ENCODE results near the gene RMND1.

The RMND1 gene

DNA sequence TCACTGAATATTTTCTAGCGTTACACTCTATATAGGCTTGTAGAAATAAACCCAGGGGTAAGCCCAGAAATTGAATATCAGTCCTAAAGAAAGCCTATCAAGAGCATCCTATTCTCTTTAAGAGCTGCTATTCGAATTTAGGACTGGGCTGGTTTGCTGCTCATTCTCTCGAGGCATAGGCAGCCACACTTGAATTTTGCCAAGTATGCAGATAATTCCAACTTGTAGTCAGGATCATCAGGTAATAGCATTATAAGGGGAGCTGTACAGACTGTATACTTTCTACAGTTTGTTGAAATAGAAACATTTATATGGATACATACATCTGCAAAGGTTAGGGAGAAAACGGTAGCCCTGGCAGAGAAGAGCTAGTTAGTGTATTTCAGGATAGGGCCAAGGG is 58.5 kb downstream of the RMND1 start:
- peaks cover 26% of the 10 kb centered on the region; the same call in 1 of the 2 replicates for H4K20me1 ChIP-seq (ENCODE audit: control insufficient read depth, insufficient read depth, low read depth, low read length)
- peaks cover 23% of the 10 kb centered on the region for H3F3A ChIP-seq (ENCODE audit: control insufficient read depth, insufficient read depth)
- H3K4me3 ChIP-seq (ENCODE audit: low read length): peak overlapping the region; percentile 80
- H3K27me3 ChIP-seq (ENCODE audit: control insufficient read depth, low read length): no peaks in the 10 kb centered on the region
- peak overlapping the region; percentile 95 for H3K4me2 ChIP-seq (ENCODE audit: low read length)
- H3K9me3 ChIP-seq (ENCODE audit: control insufficient read depth, insufficient read depth, low read length): no peaks in the 10 kb centered on the region
- H3K4me1 ChIP-seq (ENCODE audit: control insufficient read depth, low read length): peaks cover 50% of the 10 kb centered on the region
- peaks cover 87% of the 10 kb centered on the region for H3K79me2 ChIP-seq (ENCODE audit: control insufficient read depth, low read length)
- H3K36me3 ChIP-seq (ENCODE audit: control insufficient read depth, low read length): peaks cover 65% of the 10 kb centered on the region
- H3K27ac ChIP-seq (ENCODE audit: low read depth, low read length): no peak overlapping the region
- TF ChIP-seq, protein P1, sequence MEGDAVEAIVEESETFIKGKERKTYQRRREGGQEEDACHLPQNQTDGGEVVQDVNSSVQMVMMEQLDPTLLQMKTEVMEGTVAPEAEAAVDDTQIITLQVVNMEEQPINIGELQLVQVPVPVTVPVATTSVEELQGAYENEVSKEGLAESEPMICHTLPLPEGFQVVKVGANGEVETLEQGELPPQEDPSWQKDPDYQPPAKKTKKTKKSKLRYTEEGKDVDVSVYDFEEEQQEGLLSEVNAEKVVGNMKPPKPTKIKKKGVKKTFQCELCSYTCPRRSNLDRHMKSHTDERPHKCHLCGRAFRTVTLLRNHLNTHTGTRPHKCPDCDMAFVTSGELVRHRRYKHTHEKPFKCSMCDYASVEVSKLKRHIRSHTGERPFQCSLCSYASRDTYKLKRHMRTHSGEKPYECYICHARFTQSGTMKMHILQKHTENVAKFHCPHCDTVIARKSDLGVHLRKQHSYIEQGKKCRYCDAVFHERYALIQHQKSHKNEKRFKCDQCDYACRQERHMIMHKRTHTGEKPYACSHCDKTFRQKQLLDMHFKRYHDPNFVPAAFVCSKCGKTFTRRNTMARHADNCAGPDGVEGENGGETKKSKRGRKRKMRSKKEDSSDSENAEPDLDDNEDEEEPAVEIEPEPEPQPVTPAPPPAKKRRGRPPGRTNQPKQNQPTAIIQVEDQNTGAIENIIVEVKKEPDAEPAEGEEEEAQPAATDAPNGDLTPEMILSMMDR (IDR thresholded peaks at IDR 0.05; ENCODE audit: low read depth, low read length, poor library complexity, severe bottlenecking): no peak
- no peak for TF ChIP-seq EZH2phosphoT487 (IDR thresholded peaks at IDR 0.05; ENCODE audit: borderline replicate concordance, low read length)
- no peaks in the 10 kb centered on the region for H3K9me2 ChIP-seq (replicated peaks; ENCODE audit: control insufficient read depth, low read length)

DNA sequence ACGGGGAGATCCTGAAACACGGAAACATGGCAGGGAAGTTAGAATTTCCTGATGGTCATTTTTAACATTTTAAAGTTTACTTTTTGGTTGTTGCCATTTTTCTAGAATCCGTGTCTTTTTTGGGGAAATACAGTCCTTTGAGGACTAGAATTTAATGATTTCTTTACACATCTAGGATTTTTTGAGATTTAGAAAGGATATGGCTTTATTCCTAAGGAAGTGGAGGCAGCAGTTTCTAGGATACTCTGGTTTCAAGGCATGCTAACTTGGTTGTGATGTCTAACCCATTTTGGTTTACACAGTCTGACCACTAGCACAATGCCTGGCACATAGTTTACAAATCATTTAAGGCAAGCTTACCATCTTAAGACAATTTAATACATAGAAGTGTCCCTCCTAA is 59.5 kb downstream of the RMND1 start:
- no peaks in the 10 kb centered on the region for H3K27me3 ChIP-seq (ENCODE audit: control insufficient read depth, low read length)
- peak overlapping the region; percentile 96 for H3K27ac ChIP-seq (ENCODE audit: low read depth, low read length)
- H3K36me3 ChIP-seq (ENCODE audit: control insufficient read depth, low read length): peaks cover 64% of the 10 kb centered on the region
- peak overlapping the region; percentile 80 for H3K4me3 ChIP-seq (ENCODE audit: low read length)
- no peaks in the 10 kb centered on the region for H3K9me2 ChIP-seq (replicated peaks; ENCODE audit: control insufficient read depth, low read length)
- peaks cover 54% of the 10 kb centered on the region for H3K4me1 ChIP-seq (ENCODE audit: control insufficient read depth, low read length)
- no peaks in the 10 kb centered on the region for H3K9me3 ChIP-seq (ENCODE audit: control insufficient read depth, insufficient read depth, low read length)
- H3F3A ChIP-seq (ENCODE audit: control insufficient read depth, insufficient read depth): peaks cover 23% of the 10 kb centered on the region
- peaks cover 21% of the 10 kb centered on the region; the same call in 1 of the 2 replicates for H4K20me1 ChIP-seq (ENCODE audit: control insufficient read depth, insufficient read depth, low read depth, low read length)
- no peak for TF ChIP-seq EZH2phosphoT487 (IDR thresholded peaks at IDR 0.05; ENCODE audit: borderline replicate concordance, low read length)
- TF ChIP-seq, protein P1 (IDR thresholded peaks at IDR 0.05; ENCODE audit: low read depth, low read length, poor library complexity, severe bottlenecking): no peak
- H3K79me2 ChIP-seq (ENCODE audit: control insufficient read depth, low read length): peaks cover 87% of the 10 kb centered on the region
- H3K4me2 ChIP-seq (ENCODE audit: low read length): peak overlapping the region; percentile 95

DNA sequence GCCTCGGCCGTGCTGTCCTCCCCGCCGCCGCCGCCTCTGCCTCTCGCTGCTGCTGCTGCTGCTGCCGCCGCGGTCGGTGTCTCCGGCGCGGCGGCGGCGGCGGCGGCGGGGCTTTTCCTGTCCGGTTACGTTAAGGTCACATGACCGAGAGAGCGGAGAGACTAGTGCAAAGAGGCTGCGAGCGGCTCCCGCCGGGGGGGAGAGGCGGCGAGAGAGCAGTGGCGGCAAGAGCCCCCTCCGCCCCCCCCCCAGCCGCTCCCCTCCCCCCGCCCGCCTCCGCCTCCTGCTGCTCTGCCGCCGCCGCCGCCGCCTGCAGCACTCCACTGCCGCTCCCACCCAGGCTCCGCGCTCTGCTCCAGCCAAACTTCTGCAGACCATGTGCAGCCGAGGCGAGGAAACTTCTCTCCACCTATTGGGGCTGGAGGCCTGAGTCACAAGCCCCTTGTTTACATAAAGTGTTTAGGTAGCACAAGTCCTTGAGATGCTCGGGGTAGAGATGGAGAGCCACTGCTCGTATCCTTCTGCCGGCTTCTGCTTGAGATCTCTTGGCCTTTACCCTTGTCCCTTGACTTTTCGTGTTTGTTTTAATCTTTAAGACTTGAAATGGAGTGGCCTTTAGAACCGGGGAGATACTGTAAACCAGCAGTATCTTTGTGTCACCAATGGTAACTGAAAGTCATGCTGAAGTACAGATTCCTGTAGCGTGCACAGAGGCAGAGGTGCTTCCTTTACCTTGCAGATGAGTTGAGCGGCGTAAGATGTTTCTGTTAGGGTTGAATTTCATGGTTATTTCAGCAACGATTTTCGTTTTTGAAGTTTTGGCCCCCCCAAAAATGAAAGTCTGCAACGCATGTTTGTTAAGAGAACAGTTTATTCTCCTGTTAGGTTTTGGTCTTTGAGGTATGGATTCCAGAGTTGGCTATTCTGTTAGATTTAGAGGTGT is 60.2 kb downstream of the RMND1 start, which contains the start of gene ZBTB2:
ZBTB2 (minus strand) TSS at position 89 of the 943 bp plus-strand sequence. CDS start 17,922 bp downstream, outside the sequence.
- Histone ChIP-seq H3F3A (ENCODE audit: control insufficient read depth, insufficient read depth) (peaks cover 23% of the 10 kb centered on the region), H3K27me3 (ENCODE audit: control insufficient read depth, low read length) (no peaks in the 10 kb centered on the region), H3K9me2 (replicated peaks; ENCODE audit: control insufficient read depth, low read length) (no peaks in the 10 kb centered on the region), H4K20me1 (ENCODE audit: control insufficient read depth, insufficient read depth, low read depth, low read length) (peaks cover 19% of the 10 kb centered on the region; the same call in 1 of the 2 replicates), H3K9me3 (ENCODE audit: control insufficient read depth, insufficient read depth, low read length) (no peaks in the 10 kb centered on the region), H3K4me3 (ENCODE audit: low read length) (peak within 1 kb of the TSS; percentile 80), H3K27ac (ENCODE audit: low read depth, low read length) (peak within 1 kb of the TSS; percentile 96), H3K4me2 (ENCODE audit: low read length) (peak within 1 kb of the TSS; percentile 95), H3K36me3 (ENCODE audit: control insufficient read depth, low read length) (peaks cover 68% of the 10 kb centered on the region), H3K4me1 (ENCODE audit: control insufficient read depth, low read length) (peaks cover 54% of the 10 kb centered on the region), H3K79me2 (ENCODE audit: control insufficient read depth, low read length) (peaks cover 87% of the 10 kb centered on the region)
- TF ChIP-seq, protein P1 (IDR thresholded peaks at IDR 0.05; ENCODE audit: low read depth, low read length, poor library complexity, severe bottlenecking): no peak

Measured in DOHH2 (cell line).